AG09309 (cell line): ENCODE data around the gene ANAPC7.

Source experiments
- DNase-seq: peaks from one replicate; pipeline ENCODE4 v3.0.0-alpha.2; 2010; ENCODE audit warnings: low read depth
- H3K4me3 ChIP-seq: 2 replicates; pipeline ENCODE4 v1.5.1; 2011; ENCODE audit warnings: mild to moderate bottlenecking, low read depth, low read length, moderate library complexity; ENCODE audit not compliant: control insufficient read depth
- TF ChIP-seq, protein P1 (sequence below): IDR thresholded peaks from 2 replicates; pipeline ENCODE4 v1.5.1; 2011; ENCODE audit warnings: mild to moderate bottlenecking, low read depth, low read length, inconsistent platforms; ENCODE audit not compliant: insufficient read depth, control insufficient read depth; ENCODE audit errors: missing control alignments

The ANAPC7 gene

GRCh38 chr12:110352401-110352800 is 51.1 kb downstream of the ANAPC7 start:
- no peak for DNase-seq
- H3K4me3 ChIP-seq = no peak overlapping the region
- TF ChIP-seq, protein P1, sequence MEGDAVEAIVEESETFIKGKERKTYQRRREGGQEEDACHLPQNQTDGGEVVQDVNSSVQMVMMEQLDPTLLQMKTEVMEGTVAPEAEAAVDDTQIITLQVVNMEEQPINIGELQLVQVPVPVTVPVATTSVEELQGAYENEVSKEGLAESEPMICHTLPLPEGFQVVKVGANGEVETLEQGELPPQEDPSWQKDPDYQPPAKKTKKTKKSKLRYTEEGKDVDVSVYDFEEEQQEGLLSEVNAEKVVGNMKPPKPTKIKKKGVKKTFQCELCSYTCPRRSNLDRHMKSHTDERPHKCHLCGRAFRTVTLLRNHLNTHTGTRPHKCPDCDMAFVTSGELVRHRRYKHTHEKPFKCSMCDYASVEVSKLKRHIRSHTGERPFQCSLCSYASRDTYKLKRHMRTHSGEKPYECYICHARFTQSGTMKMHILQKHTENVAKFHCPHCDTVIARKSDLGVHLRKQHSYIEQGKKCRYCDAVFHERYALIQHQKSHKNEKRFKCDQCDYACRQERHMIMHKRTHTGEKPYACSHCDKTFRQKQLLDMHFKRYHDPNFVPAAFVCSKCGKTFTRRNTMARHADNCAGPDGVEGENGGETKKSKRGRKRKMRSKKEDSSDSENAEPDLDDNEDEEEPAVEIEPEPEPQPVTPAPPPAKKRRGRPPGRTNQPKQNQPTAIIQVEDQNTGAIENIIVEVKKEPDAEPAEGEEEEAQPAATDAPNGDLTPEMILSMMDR = no peak

DNA sequence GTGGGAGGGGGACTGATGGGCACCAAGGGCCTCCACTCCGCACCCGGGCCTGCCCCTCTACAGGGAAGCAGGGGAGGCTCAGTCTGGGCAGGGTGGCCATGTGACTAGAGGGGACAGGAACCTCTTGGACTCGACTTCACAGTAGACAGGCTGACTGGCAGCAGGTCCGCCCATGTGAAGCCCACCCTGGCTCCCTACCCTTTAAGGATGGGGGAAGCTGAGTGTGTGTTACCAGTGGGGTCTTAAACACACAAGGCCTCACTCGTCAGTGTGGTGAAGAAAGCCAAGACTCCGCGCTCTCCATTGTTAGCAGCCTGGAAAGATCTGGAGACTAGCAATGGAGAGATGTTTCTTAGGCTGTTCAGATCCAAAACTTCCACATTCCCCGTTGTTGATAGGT is 52.4 kb downstream of the ANAPC7 start:
- TF ChIP-seq, protein P1 = no peak
- H3K4me3 ChIP-seq = no peak overlapping the region
- DNase-seq = no peak

DNA sequence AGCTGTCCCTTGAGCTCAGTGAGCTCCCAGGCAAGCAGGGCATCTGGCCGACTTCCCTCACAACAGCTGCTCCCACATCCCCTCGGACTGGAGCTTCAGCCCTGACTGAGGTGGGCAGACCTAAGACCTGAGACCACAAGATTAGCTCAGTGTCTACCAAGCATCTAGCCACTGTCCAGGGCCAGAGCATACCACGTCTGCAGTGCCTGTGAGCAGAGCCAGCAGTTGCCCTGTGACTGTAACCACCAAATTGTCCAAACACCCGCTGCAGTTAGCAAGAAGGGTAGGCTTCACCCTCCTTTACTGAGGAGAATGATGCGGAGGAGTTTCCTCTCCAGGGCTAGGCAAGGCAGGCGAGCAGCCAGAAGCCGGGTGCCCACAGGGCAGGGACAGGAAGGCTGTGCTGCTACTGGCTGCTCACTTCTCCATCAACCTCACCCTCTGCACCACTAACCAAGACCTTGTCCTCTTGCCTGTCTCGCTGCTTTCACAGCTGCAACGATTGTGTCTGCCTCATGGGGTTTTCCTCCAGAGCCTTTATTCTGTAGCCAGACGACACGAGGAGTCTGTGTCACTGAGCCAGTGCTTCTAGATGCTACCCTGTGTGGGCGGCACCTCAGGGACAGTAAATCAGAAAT is 53.9 kb downstream of the ANAPC7 start:
- DNase-seq = no peak
- H3K4me3 ChIP-seq = no peak overlapping the region
- TF ChIP-seq, protein P1 = no peak

DNA sequence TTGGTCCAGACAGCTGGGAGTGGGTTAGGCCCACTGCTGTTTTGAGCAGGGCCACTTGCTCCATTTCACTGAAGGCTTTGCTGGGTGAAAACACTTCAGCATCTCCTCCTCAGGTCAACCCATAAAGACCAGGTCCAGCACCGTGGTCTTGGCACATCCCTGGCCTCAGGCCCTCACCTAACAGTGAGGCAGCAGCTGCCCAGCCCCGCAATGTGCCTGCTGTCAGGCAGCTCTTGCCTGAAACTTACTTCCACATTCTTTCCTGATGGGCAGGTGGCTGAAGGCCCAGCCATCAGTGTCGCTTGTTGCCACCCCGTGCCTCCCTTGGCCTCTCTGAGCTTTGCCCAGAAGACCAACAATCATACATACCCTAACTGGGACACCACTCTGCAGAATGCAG is 54.4 kb downstream of the ANAPC7 start:
- no peak overlapping the region for H3K4me3 ChIP-seq
- TF ChIP-seq, protein P1 = no peak
- no peak for DNase-seq

DNA sequence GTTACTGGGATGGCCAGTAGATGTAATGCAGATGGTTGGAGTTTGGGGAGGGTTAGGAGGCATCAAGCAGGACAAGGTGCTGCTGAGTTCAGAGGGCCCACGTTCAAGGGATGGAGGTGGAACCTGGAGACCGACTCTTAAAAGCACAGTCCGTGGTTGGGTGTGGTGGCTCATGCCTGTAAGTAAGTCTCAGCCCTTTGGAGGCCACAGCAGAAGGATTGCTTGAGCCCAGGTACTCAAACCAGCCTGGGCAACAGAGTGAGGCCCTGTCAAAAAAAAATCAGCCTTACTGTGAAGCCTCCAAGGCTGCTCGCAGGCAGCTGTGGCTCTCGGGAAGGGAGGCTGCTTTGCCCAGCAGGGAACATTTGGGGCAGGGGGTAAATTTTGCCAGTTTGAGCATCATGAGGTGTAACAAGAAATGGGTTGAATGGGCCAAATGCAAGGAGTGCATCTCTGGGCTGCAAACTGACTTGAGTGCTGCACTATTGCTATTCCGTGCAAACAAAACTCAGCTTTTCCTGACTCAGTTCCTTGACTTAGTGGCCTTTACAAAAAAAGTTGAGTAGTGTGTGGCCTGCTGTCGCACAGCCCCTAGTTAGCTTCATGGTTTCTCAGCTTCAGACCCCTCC is 55.0 kb downstream of the ANAPC7 start:
- no peak for DNase-seq
- TF ChIP-seq, protein P1 = no peak
- H3K4me3 ChIP-seq = no peak overlapping the region

GRCh38 chr12:110347767-110348166 is 55.7 kb downstream of the ANAPC7 start:
- H3K4me3 ChIP-seq = no peak overlapping the region
- no peak for DNase-seq
- TF ChIP-seq, protein P1 = no peak

- DNase-seq = no peak
- H3K4me3 ChIP-seq = no peak overlapping the region
- TF ChIP-seq, protein P1 = no peak
Observed at GRCh38 chr12:110345963-110346362, 57.5 kb downstream of the ANAPC7 start.
